CD4-positive, alpha-beta T cell treated with Interleukin-4 for 1 hour (primary cell): ENCODE results near the gene IFI27L1.
"Not testable (repeated sequence)": the region's sequence is repeated elsewhere in the genome, so short reads cannot be mapped to it uniquely, and the experiment has no call there.

Source experiments
- DNase-seq, 2 donors: peaks; one replicate each; pipeline ENCODE4 v3.0.0-alpha.2; 2020 to 2022

Gene IFI27L1

GRCh38 chr14:94048691-94049624, 32.2 kb upstream of the IFI27L1 start:
- no peak for DNase-seq

GRCh38 chr14:94049625-94050023, 31.5 kb upstream of the IFI27L1 start:
- no peak for DNase-seq

- DNase-seq: peak in 1 of 2 donors; percentile 8
Measured at GRCh38 chr14:94050231-94050880, 30.8 kb upstream of the IFI27L1 start.

GRCh38 chr14:94051115-94051514, 30.0 kb upstream of the IFI27L1 start:
- DNase-seq: peak in 1 of 2 donors; percentile 10

GRCh38 chr14:94051779-94052178, 29.3 kb upstream of the IFI27L1 start:
- DNase-seq: no peak

- DNase-seq: no peak
Measured at GRCh38 chr14:94052199-94052598, 28.9 kb upstream of the IFI27L1 start.

- no peak for DNase-seq
Measured at GRCh38 chr14:94052662-94053061, 28.4 kb upstream of the IFI27L1 start.

GRCh38 chr14:94054401-94054800, 26.7 kb upstream of the IFI27L1 start:
- DNase-seq: no peak

GRCh38 chr14:94054936-94055335, 26.2 kb upstream of the IFI27L1 start:
- no peak for DNase-seq

- DNase-seq: peak in 1 of 2 donors; percentile 46
Measured at GRCh38 chr14:94056579-94057308, 24.4 kb upstream of the IFI27L1 start.

GRCh38 chr14:94058128-94058673, 22.9 kb upstream of the IFI27L1 start:
- no peak for DNase-seq

GRCh38 chr14:94058674-94059138, 22.4 kb upstream of the IFI27L1 start:
- no peak for DNase-seq

- DNase-seq: no peak
Measured at GRCh38 chr14:94059998-94060397, 21.1 kb upstream of the IFI27L1 start.

GRCh38 chr14:94062344-94062940, 18.7 kb upstream of the IFI27L1 start:
- no peak for DNase-seq

GRCh38 chr14:94066089-94066676, 14.9 kb upstream of the IFI27L1 start:
- DNase-seq: no peak

GRCh38 chr14:94072076-94072475, 9.0 kb upstream of the IFI27L1 start:
- DNase-seq: not testable (repeated sequence)

- DNase-seq: no peak
Measured at GRCh38 chr14:94074534-94074933, 6.6 kb upstream of the IFI27L1 start.

GRCh38 chr14:94075008-94075407, 6.1 kb upstream of the IFI27L1 start:
- DNase-seq: no peak

GRCh38 chr14:94077111-94077821, 3.8 kb upstream of the IFI27L1 start:
- no peak for DNase-seq

GRCh38 chr14:94077823-94078222, 3.3 kb upstream of the IFI27L1 start:
- DNase-seq: no peak

- DNase-seq: peak in 1 of 2 donors; percentile 35
Measured at GRCh38 chr14:94079891-94080620, 1.1 kb upstream of the IFI27L1 start.
